Measurements from ENCODE around the gene PTP4A2.

Gene PTP4A2

GRCh38 chr1:31871703-31872102 is 66.5 kb downstream of the PTP4A2 start:
- Histone ChIP-seq H3F3A (ENCODE audit: low read depth) (no peaks in the 10 kb centered on the region), H3K4me1 (ENCODE audit: insufficient read depth, low read length, poor library complexity, severe bottlenecking) (peaks cover 3% of the 10 kb centered on the region), H4K20me1 (ENCODE audit: insufficient read depth, low read length, poor library complexity, severe bottlenecking) (no peaks in the 10 kb centered on the region), H3K4me2 (ENCODE audit: low read depth, low read length, poor library complexity, severe bottlenecking) (no peak overlapping the region), H2AFZ (ENCODE audit: low read length) (no peak overlapping the region), H3K9ac (ENCODE audit: low read depth, low read length, poor library complexity, severe bottlenecking) (no peak overlapping the region), H3K27me3 (ENCODE audit: insufficient read depth, low read length, poor library complexity, severe bottlenecking) (no peaks in the 10 kb centered on the region), H3K36me3 (ENCODE audit: insufficient read depth, low read length) (no peaks in the 10 kb centered on the region), H3K79me2 (ENCODE audit: insufficient read depth, low read length) (no peaks in the 10 kb centered on the region), H3K9me2 (replicated peaks; ENCODE audit: low read depth, low read length) (no peaks in the 10 kb centered on the region), H3K4me3 (ENCODE audit: low read length, poor library complexity, severe bottlenecking) (no peak overlapping the region), H3K9me3 (ENCODE audit: insufficient read depth, low read depth, low read length) (no peaks in the 10 kb centered on the region)
- no peak for TF ChIP-seq EZH2phosphoT487 (IDR thresholded peaks at IDR 0.05; ENCODE audit: borderline replicate concordance)
- TF ChIP-seq, protein P1, sequence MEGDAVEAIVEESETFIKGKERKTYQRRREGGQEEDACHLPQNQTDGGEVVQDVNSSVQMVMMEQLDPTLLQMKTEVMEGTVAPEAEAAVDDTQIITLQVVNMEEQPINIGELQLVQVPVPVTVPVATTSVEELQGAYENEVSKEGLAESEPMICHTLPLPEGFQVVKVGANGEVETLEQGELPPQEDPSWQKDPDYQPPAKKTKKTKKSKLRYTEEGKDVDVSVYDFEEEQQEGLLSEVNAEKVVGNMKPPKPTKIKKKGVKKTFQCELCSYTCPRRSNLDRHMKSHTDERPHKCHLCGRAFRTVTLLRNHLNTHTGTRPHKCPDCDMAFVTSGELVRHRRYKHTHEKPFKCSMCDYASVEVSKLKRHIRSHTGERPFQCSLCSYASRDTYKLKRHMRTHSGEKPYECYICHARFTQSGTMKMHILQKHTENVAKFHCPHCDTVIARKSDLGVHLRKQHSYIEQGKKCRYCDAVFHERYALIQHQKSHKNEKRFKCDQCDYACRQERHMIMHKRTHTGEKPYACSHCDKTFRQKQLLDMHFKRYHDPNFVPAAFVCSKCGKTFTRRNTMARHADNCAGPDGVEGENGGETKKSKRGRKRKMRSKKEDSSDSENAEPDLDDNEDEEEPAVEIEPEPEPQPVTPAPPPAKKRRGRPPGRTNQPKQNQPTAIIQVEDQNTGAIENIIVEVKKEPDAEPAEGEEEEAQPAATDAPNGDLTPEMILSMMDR (conservative IDR thresholded peaks at IDR 0.05; ENCODE audit: low read length), result no peak

GRCh38 chr1:31870086-31870736 is 68.0 kb downstream of the PTP4A2 start:
- TF ChIP-seq, protein P1 (conservative IDR thresholded peaks at IDR 0.05; ENCODE audit: low read length), result no peak
- TF ChIP-seq EZH2phosphoT487 (IDR thresholded peaks at IDR 0.05; ENCODE audit: borderline replicate concordance), result no peak

GRCh38 chr1:31869449-31869848 is 68.7 kb downstream of the PTP4A2 start:
- no peak overlapping the region for H2AFZ ChIP-seq (ENCODE audit: low read length)
- no peaks in the 10 kb centered on the region for H3K9me2 ChIP-seq (replicated peaks; ENCODE audit: low read depth, low read length)
- TF ChIP-seq, protein P1 (conservative IDR thresholded peaks at IDR 0.05; ENCODE audit: low read length), result no peak
- no peak for TF ChIP-seq EZH2phosphoT487 (IDR thresholded peaks at IDR 0.05; ENCODE audit: borderline replicate concordance)
- H3K4me2 ChIP-seq (ENCODE audit: low read depth, low read length, poor library complexity, severe bottlenecking), result no peak overlapping the region
- H4K20me1 ChIP-seq (ENCODE audit: insufficient read depth, low read length, poor library complexity, severe bottlenecking), result no peaks in the 10 kb centered on the region
- H3F3A ChIP-seq (ENCODE audit: low read depth), result no peaks in the 10 kb centered on the region
- peaks cover 9% of the 10 kb centered on the region for H3K4me1 ChIP-seq (ENCODE audit: insufficient read depth, low read length, poor library complexity, severe bottlenecking)
- no peak overlapping the region for H3K4me3 ChIP-seq (ENCODE audit: low read length, poor library complexity, severe bottlenecking)
- H3K36me3 ChIP-seq (ENCODE audit: insufficient read depth, low read length), result no peaks in the 10 kb centered on the region
- no peaks in the 10 kb centered on the region for H3K9me3 ChIP-seq (ENCODE audit: insufficient read depth, low read depth, low read length)
- H3K9ac ChIP-seq (ENCODE audit: low read depth, low read length, poor library complexity, severe bottlenecking), result no peak overlapping the region
- H3K27me3 ChIP-seq (ENCODE audit: insufficient read depth, low read length, poor library complexity, severe bottlenecking), result no peaks in the 10 kb centered on the region
- no peaks in the 10 kb centered on the region for H3K79me2 ChIP-seq (ENCODE audit: insufficient read depth, low read length)

More at GRCh38 chr1:31870086-31870736, 68.0 kb downstream of the PTP4A2 start:
- Histone ChIP-seq H3K4me3 (ENCODE audit: low read length, poor library complexity, severe bottlenecking) (no peak overlapping the region), H4K20me1 (ENCODE audit: insufficient read depth, low read length, poor library complexity, severe bottlenecking) (no peaks in the 10 kb centered on the region), H3K9me3 (ENCODE audit: insufficient read depth, low read depth, low read length) (no peaks in the 10 kb centered on the region), H3K4me2 (ENCODE audit: low read depth, low read length, poor library complexity, severe bottlenecking) (no peak overlapping the region), H3K9ac (ENCODE audit: low read depth, low read length, poor library complexity, severe bottlenecking) (no peak overlapping the region), H3K36me3 (ENCODE audit: insufficient read depth, low read length) (no peaks in the 10 kb centered on the region), H3K79me2 (ENCODE audit: insufficient read depth, low read length) (no peaks in the 10 kb centered on the region), H3K27me3 (ENCODE audit: insufficient read depth, low read length, poor library complexity, severe bottlenecking) (no peaks in the 10 kb centered on the region), H3K9me2 (replicated peaks; ENCODE audit: low read depth, low read length) (no peaks in the 10 kb centered on the region), H3F3A (ENCODE audit: low read depth) (no peaks in the 10 kb centered on the region), H3K4me1 (ENCODE audit: insufficient read depth, low read length, poor library complexity, severe bottlenecking) (peaks cover 9% of the 10 kb centered on the region), H2AFZ (ENCODE audit: low read length) (no peak overlapping the region)
